COLO829 (cell line): Measurements from ENCODE around the gene PSMB10.
"Not testable (repeated sequence)": the region's sequence is repeated elsewhere in the genome, so short reads cannot be mapped to it uniquely, and the experiment has no call there.

Experiments used
- DNase-seq: peaks from one replicate; pipeline ENCODE4 v3.0.0; 2012; ENCODE audit warnings: low spot score

PSMB10 gene

DNA sequence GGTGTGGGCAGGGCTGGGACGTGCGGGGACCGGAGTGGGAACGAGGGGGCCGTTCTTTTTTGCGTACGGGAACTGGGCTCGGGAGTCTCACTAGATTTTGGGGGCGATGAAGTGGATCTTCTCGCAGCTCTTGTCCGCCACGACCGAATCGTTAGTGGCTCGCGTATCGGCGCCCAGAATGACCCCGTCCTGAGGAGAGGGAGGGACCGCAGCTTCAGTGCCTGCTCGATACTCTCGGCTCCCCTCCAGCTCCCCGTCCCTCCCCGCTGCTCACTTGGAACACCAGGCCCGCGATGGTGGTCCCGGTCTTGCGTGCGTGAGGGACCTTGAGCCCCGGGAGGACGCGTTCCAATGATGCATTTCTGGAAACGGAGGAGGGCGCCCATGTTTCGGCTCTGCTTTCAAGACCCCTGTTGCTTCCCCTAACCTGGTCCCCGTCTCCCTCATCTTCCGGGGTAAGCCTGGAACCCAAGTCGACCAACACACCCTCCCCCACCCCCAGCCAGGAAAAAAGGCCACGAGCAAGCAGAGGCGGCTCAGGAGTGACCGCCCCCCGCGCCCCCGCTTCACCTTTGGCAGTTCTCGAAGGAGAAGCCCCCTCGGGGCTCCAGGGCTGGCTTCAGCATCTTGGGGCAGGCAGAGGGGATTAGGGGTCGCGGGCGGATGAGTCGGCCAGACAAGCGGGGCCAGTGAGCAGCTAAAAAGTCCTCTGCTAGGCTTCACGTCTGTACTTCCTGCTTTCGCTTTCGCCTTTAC lies at the start of gene PSMB10:
TSS of gene PSMB10 (minus strand) at position 727 of the 756 bp plus-strand sequence. CDS start at position 626, 101 bp downstream.
- peak; percentile 27 for DNase-seq

DNA sequence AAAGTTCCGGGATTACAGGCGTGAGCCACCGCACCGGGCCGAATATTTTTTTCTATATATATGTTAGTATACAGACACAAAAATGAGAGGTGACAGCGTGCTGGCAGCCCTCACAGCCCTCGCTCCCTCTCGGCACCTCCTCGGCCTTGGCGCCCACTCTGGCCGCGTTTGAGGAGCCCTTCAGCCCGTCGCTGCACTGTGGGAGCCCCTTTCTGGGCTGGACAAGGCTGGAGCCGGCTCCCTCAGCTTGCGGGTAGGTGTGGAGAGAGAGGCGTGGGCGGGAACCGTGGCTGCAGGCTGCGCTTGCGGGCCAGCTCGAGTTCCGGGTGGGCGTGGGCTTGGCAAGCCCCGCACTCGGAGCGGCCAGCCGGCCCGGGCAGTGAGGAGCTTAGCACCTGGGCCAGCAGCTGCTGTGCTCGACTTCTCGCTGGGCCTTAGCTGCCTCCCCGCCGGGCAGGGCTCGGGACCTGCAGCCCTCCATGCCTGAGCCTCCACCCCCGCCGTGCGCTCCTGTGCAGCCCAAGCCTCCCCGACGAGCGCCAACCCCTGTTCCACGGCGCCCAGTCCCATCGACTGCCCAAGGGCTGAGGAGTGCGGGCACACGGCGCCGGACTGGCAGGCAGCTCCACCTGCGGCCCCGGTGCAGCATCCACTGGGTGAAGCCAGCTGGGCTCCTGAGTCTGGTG lies 45.5 kb upstream of the PSMB10 start:
- DNase-seq, result no peak

DNA sequence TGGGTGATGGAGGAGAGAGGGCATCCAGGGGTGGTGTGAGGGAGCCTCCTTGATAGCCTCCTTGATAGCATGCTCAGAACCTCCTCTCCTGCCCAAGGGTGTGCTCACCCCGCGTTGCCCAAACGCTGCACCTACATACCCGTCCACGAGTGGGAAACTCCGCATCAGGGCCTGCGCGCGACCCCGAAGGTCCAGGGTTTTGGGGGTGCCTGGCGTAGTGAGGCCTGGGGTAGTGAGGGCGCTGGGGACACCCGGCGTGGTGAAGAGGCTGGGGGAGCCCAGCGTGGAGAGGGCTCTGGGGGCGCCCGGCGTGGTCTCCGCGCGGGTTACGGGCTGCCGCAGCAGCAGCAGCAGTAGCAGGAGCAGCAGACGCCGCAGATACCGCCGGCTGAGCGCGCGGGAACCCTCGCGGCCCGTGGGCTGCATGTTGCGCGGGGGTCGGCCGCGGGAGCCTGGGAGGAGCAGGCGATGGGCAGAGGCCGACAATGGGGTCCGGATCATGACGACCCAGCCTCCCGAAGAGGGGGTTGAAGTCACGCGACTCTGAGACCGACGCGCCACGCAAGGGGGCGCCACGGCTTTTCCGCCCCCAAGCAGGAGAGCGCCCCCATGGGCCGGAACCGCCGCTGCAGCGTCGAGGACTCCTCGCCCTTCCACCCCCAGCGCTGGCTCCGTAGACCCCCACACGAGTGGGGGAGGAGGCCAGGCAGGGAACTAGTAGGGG lies 43.5 kb upstream of the PSMB10 start, which contains the start of gene DPEP3:
TSS of gene DPEP3 (minus strand) at position 545 of the 724 bp plus-strand sequence. CDS start at position 426, 119 bp downstream.
- DNase-seq, result no peak

DNA sequence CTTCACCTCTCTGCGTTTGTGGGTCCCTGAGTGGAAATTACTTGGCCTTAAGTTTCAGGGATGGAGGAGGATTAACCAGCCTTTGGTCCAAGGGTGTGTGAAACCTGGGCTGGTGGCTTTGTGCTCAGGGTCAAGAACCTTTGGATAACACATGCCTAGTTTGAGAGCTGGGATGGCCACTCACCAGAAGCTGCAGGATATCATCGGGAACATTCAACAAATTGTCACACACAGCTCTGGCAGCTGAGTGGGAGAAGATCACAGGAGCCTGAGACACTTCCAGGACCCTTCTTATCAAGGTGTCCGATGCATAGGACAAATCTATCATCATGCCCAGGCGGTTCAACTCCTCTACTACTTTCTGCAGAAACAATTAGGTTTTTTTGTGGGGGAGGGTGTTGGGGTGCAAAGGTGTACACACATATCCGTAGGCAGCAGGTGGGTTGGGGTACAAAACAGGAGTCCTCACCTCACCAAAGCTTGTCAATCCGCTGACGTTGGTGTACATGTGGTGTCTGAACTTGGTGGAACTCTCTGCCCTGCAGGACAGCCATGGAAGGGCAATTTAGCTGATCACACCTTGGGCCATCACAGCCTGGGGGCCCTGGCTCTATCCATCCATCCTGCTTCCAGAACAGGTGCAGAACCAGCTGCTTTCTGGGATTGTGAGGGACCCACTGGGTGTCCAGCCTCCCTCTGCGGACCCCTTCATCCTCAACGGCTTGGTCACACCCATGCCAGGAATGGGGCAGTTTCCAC lies 41.0 kb upstream of the PSMB10 start:
- DNase-seq, result no peak

DNA sequence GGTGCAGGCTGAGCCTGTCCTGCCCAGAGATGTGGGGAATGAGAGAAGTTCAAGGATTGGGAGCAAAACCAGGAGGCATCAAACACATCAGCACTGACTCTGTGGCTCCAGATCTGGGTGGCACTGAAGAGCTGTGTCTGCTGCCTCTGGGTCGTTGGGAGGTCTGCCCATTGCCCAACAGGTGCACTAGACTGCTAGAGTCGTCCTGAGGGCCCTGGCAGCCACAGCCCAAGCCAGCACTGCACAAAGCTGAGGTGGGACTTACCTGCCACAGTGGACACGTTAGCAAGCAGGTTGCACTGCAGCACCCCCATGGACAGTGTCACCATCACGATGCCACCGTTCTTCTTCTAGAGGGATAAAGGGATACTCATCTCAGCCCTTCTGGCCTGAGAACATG lies 40.4 kb upstream of the PSMB10 start:
- DNase-seq, result no peak

DNA sequence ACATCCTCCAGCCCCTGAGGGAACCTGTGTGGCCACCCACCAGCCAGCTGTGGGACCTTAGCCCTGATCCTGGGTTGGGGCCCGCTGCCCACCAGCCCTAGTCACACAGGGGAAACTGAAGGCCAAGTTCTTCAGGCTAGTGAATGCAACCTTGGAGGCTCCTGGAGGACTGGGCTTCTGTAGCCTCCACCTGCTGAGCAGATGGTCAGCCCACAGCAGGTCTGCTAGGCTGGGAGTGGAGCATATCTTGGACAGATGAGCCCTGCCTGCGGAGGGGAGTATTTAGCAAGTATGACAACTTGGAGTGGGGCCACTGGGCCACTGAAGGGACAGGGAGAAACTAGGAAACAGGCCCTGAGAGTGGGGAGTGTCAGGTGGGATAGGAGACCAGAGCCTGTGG lies 39.6 kb upstream of the PSMB10 start:
- no peak for DNase-seq

DNA sequence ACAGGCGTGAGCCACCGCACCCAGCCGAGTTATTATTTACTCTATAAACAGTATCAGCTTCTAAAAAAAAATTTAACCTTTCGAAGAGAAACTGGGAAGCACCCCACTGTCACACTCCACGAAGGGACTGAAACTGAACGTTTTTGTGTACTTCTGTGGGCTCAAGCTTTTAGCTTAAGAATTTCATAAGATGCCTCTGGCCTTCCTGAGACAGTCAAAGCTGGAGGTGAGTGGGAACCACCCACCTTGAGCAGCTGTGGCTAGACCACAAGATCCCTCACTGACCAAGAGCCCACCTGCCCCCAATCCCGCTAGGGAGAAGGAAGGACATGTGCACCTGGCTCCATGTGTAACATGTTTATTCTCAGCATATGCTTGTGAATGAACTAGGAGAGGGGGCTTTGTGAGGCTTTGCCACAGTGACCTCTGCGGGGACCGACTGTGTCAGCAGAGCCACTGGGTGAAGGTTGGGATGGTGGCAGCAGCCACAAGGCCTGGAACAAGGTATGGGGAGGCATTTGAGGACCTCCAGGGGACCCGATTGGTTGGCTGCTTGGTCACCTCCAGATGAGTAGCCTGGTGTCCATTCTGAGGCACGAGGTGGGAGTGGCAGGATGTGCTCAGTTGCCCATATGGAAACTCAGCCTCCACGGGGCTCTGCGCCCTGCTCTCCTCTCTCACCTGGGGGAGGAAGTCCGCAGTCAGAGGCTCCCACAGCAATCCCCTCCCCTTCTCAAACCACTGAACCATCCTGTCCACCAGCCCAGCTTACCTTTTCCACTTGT lies 38.9 kb upstream of the PSMB10 start:
- no peak for DNase-seq

DNA sequence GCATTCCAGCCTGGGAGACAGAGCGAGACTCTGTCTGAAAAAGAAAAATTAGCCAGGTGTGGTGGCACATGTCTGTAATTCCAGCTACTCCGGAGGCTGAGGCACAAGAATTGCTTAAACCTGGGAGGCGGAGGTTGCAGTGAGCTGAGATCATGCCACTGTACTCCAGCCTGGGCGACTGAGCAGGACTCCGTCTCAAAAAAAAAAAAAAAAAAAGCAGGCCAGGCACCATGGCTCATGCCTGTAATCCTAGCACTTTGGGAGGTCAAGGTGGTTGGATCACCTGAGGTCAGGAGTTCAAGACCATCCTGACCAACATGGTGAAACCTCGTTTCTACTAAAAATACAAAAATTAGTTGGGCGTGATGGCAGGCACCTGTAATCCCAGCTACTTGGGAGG lies 35.6 kb upstream of the PSMB10 start:
- DNase-seq, result not testable (repeated sequence)

DNA sequence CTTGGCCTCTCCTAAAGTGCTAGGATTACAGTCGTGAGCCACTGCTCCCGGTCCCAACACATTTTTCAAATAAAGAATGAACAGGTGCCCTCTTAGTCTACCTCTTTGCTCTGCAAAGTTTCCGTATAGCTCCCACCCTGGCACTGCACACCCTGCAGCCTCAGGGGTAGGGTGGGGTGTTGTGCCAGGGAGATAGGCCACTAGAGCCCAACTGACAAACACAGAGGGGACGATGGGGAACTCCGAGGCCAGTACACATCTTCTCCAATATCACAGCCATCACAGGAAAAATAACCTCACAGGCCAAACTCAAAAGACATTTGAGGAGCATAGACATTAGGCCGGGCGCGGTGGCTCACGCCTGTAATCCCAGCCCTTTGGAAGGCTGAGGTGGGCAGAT lies 34.5 kb upstream of the PSMB10 start:
- no peak for DNase-seq

DNA sequence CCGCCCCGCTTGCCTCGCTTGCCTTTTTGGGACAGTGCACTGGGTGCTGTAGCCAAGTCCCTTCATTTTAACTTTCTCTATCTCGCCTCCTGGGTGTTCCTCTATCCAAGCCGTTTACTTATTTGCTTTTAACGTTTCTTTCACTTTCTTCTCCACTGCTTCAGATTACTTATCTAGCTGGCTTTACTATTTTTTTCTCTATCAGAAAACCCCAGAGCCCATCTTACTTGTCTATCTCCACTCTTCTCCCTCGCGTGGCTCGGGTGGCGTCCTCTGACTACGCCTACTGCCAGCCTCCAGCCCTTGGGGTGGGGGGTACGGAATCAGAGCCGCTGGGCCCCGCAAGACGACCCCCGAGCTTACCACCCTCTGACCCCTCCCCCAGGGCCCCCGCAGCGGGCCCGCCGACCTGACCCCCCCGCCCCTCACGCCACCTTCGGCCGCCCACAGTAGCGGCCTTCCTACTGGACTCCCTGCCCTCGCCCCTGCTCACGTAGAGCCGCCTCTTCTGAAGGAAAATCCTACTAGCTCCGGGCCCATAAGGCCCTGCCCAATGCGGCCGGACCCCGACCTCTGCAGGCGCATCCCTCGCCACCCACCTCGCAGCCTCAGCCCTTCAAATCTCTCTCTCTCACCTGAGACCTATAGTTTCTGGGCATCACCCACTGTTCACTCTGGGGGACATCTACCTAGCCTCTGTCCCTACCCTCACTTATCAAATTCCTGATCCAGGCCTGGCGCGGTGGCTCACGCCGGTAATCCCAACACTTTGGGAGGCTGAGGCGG lies 32.8 kb upstream of the PSMB10 start:
- DNase-seq, result no peak

DNA sequence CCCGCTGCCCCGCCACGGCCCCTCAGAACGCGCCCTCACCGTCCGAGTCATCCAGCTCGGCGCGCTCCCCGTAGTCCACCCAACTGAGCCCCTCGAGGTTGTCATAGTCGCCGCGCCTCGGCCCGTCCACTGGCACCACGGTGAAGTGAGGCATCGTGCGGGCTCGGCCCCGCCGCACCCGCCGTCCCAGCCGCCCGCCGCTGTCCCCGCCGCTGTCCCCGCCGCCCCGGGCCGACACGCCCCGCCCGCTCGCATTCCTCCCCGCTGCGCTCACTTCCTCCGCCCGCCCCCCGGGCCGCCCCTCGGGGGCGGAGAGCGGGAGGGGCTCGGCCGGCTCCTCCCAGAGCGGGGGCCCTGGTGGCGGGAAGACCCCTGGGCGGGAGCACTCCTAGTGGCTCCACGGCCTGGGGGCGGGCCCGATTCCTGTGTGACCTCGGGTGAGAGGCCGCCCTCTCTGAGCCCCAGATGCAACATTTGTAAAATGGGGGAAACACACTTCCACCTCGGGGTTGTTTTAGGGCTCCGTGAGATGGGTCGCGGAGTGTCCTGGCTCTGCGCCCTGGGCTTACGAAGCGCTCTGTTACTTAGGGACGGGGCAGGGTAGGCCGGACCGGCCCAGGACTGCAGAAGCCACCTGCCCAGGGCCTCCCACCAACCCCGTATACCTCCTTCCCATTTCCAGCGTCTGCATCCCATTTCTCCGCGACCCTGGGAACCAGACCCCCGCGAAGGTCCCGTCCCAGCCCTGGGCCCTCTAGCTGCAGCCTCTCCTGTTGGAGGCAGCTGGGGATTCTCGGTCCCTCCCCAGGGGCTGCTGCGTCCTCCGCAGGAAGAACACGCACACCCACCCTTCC lies 32.0 kb upstream of the PSMB10 start, which contains the start of gene SLC12A4:
TSS of gene SLC12A4 (minus strand) at position 238 of the 854 bp plus-strand sequence. CDS start at position 154, 84 bp downstream.
- DNase-seq, result peak; percentile 68

DNA sequence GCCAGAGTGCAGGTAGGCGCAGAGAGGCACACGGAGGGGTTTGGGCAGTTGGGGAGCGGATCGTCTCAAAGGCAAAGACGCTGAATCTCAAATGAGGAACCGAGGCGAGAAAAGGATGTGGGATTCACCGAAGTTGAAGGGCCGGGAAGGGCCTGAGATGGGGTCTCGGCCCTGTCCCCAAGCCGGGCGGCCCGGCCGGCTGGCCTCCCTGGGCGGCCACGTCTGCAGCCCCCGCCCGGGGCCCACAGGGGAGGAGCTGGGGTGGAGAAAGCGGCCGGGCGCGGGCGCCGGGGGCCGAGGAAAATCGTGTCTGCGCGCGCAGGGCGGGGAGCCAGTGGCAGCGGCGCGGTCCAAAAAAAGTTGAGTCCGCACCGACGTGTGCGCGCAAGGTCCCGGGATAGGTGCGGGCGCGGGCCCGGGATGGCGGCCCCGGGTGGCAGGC lies 31.3 kb upstream of the PSMB10 start:
- no peak for DNase-seq

DNA sequence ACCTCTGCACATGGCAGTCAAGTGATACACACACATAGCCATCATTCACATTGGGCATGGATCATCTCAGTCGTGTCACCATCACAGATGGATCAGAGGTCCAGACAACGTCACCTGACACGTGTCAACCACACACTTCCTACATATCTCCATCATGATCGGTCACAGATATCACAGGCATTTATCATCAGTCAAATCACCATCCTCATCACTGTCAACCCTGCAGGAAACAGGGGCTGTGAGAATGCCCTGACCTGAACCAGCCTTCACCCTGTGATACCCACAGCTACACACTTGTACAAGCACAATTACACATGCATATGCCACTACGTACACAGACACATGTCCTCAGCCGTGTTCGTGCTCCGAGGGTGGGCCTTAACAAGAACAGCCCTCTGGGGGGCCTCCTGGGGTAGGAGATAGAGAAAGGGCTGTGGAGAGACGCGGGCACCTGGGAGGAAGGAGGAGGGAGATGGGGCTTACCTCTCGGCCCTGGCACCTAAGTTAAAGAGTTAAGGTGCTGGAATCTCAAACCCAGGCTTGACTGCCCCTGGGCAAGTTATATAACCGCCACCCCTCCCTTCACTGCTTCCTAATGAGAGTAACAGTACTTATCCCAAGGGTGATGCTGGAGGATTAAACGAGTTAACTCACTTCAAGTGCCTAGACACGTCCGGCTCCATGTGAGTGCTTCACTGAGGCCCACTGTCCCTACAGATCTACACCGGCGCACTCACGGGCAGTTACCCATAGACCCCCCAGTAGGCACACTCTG lies 30.7 kb upstream of the PSMB10 start:
- no peak for DNase-seq

DNA sequence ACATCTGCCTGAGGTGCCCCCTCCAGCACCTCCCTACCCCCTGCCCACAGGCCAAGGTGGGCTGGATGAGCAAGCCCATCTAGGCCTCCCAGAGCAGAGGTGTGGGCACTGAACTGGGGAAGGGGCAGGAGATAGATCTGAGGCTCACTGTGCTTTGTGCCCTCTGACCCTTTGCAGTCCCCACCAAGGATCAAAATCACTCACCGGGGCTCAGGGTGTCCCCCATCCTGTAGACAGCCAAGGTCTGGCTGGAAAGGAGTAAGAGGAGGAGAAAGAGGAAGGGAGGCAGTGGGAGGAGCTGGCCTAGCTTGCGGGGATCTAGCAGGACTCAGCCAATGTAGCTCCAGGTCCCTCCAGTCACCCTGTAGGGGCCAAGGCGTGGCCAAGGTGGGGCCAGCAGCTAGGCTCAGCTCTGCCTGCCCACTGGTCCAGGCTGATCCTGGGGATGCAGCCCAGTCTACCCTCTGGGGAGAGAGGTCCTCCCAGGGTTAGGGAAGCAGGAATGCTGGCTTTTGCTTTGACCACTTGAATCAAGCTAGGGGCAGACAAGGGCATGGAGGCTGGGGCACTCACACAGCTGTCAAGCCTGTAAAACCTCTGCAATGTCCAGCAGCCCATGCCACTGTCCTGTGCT lies 30.0 kb upstream of the PSMB10 start:
- no peak for DNase-seq

DNA sequence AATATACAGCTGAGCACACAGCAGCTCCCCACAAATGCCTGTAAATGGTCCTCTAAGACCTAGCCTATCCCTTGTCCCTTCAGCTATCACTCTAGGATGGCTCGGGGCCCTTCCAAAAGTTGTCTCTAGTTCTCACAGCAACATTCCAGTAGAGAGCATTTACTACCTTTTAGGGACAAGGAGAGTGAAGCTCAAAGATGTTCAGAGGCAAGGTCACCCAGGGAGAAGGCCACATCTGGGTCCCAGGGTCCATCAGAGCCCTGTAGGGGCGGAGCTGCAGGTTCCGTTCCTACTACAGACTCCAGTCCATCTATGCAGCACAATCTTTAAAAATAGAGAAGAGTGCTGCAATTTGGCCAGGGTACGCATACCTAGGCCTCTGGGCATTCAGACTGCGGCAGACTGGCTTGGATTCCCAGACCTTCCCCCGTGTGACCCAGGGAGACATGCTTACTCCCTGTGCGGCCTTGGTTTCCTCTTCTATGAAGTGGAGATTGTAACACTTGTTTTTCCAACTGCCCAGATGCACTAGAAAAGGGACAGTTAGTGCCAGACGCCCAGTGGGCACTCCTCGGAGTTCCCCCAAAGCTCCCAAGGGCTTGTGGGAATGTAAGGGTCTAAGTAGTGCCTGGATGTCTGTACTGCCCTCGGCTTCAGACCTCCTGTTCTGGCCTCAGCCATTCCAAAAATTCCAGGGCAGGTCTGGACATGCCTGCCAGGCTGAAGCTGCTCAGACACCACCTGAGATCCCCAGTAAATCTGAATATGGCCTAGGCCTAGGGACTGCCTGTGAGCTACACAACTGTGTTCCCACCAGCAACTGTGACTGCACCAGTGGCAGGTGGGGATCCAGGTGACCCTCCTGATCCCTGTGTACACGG lies 29.3 kb upstream of the PSMB10 start:
- no peak for DNase-seq

DNA sequence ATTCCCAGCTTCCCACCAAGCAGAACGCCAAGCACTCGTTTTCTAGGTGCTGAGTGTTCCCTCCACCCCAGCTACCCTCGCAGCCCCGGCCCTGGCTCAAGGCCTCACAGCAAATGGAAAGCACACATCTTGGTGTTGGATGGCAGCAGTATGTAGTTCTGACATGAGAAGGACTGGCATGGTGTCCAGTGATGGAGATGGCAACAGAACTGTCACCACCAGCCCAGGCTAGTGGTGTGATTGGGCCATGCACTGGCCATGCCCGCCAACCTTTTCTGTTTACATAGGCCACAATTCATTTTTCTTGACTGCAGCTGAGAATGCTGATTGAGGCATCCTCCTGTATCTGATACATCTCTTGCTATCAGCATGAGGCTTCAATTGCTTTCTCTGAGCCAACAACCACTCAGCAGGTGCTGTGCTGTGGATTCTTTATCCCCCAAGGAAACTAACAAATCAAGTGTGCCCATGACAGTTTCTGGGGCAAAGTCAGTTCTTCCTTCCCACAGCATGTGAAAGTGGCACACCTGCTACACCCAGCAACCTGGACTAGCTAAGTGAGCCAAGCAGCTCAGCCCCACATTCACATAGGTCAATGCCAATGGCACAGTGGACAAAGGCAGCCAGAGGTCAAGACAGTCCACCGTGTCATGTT lies 28.0 kb upstream of the PSMB10 start:
- DNase-seq, result no peak
